CD4-positive, alpha-beta T cell treated with Interleukin-21 for 1 hour (primary cell): Measurements from ENCODE around the gene USO1.
"Not testable (repeated sequence)": the region's sequence is repeated elsewhere in the genome, so short reads cannot be mapped to it uniquely, and the experiment has no call there.

Experiments used
- DNase-seq: peaks from one replicate; pipeline ENCODE4 v3.0.0-alpha.2; 2020

The USO1 gene

DNA sequence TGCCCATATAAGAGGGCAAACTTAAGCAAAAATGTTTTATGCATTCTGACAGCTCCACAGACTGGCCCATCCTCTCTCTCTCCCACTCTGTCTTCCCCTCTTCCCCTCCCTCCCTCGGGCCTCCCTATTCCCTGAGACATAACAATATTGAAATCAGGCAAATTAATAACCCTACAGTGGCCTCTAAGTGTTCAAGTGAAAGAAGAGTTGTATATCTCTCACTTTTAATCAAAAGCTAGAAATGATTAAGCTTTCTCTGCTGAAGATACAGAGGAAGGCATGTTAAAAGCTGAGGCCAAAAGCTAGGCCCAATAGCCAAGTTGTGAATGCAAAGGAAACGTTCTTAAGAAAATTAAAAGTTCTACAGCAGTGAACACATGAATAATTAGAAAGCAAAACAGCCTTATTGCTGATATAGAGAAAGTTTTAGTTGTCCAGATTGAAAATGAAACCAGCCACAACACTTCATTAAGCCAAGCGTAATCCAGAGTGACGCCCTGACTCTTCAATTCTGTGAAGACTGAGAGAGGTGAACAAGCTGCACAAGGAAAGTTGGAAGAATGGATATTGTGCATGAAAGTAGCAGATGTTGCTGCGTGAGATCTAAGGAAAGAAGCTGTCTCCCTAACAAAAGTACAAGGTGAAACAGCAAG, 54.9 kb downstream of the USO1 start:
- no peak for DNase-seq

DNA sequence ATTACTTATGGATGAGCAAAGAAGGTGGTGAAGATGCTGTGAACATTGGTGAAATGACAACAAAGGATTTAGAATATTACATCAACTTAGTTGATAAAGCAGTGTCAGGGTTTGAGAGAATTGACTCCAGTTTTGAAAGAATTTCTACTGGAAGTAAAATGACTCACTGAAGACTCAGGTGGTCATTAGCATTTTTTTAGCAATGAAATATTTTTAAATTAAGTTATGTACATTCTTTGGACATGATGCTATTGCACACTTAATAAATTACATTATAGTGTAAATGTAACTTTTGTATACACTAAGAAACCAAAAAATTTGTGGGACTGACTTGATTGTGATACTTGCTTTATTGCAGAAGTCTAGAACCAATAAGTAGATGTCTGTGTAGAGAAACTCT, 56.9 kb downstream of the USO1 start:
- no peak for DNase-seq

DNA sequence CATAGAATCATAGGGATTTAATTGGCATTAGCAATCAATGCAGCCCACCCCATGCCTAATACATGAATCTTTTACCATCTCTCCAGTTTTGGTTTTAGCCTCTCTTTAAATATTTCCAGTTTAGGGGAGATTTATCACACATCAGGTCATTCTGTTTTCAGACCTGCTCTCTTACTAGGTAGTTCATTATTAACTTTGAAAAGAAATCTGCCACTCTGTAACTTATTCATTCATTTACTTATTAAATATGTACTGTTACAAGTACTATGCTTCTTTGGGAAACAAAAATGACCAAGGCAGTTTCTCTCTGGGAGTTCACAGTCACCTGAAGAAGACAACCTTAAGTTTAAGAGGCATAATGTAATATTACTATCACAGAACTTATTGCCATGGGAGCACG, 62.1 kb downstream of the USO1 start:
- no peak for DNase-seq

DNA sequence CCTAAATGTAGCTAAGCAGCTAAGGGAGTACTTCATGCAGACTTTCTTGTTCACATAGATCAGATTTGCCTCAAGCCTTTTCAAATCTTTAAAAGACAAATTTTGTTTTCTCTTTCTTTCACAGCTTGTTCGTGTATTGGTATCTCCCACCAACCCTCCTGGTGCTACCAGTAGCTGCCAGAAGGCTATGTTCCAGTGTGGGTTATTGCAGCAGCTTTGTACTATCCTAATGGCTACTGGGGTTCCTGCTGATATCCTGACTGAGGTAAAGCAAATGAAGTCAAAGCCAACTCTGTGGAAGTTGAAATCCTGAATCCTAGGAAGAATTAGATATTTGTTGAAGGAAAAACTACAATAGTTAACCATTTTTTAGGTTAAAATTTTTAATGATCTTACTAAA, 62.6 kb downstream of the USO1 start:
- DNase-seq = no peak

DNA sequence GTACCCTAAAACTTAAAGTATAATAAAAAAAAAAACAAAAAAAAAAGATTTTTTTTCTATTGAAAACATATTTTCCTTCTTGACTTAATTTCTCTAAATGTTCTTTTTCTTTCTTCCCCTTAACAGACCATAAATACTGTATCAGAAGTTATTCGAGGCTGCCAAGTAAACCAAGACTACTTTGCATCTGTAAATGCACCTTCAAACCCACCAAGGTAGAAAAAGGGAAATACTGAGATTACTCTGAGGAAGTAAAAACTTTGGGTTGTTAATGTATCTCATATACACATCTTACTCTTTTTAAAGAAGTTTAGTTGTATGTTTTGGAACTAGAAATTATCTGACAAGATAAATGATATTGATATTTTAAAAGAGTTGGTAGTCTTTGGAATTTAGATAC, 65.6 kb downstream of the USO1 start:
- no peak for DNase-seq

DNA sequence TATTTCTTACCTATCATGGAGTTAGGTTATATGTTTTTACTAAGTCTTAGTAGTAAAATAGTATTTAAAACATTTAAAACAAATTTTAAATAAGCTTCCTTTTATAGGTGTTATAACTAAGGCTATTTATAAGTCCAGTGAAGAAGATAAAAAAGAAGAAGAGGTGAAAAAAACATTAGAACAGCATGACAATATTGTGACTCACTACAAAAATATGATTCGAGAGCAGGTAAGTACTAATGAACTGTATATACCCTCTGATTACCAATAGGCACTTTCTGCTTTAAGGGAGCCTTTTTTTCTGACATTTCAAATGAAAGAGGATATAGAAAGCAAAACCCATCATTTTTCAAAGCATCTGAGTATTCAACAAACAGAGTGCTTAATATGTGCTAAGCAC, 76.6 kb downstream of the USO1 start:
- DNase-seq = no peak

DNA sequence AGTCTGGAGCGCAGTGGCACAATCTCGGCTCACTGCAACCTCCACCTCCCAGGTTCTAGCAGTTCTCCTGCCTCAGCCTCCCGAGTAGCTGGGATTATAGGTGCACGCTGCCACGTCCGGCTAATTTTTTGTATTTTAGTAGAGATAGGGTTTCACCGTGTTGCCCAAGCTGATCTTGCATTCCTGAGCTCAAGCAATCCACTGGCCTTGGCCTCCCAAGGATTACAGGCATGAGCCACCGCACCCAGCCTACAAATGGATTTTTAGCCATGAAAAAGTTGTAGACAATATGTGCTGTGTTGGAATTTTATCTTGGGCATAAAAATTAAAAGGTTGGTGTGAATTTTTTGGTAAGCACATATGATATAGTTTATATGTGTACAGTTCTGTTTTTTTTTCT, 81.7 kb downstream of the USO1 start:
- DNase-seq = not testable (repeated sequence)

DNA sequence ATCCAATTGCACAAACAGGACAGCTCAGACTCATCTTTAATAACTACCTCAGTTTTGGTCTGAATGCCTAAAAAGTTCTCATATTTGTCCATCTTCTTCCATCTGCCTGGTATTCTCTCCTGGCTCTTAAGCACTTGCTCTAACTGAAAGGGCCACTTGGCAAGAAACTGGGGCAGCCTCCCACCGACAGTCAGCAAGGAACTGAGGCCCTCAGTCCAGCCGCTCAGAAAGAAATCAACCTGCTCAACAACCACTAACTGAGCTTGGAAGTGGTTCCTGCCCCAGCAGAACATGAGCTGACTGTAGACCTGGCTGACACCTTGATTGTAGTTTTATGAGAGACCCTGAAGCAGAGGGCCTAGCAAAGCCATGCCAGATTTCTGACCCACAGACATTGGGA, 93.5 kb downstream of the USO1 start:
- no peak for DNase-seq

DNA sequence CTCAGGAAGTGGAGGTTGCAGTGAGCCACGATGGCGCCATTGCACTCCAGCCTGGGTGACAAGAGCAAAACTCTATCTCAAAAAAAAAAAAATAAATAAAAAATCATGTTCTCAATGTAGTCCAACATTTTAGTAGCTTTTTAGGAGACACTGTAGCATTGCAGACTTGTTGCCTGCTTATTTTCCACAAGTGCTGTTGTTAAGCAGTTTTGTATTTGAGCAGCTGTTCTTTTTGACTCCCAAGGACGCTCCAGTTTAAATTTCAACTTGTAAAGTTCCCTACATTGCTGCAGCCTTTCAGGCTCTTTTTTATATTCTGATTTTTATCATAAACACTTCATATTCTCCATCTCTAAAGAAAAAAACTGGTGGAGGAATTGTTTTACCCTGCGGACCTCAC, 94.7 kb downstream of the USO1 start:
- no peak for DNase-seq

DNA sequence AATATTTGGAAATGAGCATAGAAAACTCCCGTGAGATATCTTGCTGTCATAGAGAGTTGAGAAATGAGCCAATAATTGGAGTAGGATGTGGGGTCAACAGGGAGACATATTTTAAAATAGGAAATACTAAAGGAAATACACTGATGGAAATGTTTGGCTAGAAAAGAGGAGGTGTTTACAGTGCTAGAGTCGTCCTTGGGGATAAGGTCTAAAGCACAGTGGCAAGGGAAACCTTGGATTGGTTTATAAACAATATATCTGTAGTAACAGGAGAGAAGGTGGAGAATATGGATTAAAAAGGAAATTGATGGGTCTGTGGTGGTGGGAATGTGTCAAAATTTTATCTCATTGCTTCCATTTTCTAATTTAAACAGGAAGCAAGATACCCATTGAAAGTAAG, 95.8 kb downstream of the USO1 start:
- no peak for DNase-seq

DNA sequence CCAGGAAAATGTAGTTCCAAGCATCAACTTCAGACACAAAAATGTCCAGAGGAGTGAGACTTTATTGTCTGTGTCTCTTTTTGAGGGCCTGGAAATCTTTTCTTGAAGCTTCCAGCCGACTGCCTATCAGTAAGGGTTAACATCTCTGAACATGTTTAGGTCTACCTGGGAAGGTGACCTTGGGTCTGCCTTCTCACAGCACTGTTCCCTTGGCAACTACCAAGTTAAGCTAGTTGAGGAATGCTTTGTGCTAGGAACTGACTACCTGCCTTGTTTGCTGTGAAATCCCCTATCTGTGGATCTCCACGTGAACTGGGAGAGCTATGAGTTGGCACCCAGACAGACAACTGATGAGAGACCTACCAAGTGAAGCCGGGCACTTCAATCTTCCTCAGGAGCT, 96.3 kb downstream of the USO1 start:
- DNase-seq = no peak

DNA sequence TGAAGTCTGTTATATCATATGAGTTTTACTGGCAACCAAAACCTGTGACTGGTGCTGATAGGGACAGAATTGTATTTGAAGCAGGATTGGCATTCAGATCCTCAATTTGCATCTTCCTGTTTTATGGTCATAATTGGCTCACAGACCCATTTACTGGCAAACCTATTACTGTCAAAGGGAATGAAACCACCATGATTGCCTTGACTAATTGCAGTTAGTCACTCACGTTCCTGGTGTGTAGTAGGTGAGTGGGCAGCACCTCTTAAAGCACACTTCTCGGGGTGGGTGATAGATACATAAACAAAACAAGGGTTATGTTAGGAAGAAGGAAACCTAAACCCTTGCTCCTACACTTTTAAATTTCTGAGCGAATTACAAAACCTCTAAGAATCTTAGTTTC, 96.8 kb downstream of the USO1 start:
- DNase-seq = no peak

DNA sequence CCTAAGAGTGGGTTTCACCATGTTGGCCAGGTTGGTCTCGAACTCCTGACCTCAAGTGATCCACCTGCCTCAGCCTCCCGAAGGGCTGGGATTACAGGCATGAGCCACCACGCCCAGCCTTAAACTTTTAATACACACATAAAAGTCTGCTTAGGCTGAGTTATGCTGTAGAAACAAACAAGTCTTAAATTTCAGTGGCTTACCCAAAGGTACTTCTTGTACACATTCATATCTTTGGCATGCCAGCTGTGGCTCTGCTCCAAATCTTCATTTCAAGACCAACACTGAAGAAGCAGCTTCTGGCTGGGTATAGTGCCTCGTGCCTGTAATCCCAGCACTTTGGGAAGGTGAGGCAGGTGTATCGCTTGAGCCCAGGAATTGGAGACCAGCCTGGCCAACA, 97.6 kb downstream of the USO1 start:
- no peak for DNase-seq

DNA sequence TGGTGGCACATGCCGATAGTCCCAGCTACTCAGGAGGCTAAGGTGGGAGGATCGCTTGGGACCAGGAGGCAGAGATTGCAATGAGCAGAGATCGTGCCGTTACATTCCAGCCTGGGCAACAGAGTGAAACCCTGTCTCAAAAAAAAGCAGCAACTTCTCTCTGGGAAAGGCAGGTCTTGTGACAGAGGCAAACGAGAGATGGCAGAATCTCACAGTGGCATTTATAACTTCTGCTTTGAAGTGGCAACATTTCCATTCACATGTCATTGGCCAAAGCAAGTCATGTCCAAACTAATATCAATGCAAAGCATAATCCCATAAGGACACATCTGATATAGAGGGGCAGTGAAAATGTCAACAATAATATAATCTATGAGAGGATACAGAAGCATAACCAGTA, 98.0 kb downstream of the USO1 start:
- DNase-seq = no peak

DNA sequence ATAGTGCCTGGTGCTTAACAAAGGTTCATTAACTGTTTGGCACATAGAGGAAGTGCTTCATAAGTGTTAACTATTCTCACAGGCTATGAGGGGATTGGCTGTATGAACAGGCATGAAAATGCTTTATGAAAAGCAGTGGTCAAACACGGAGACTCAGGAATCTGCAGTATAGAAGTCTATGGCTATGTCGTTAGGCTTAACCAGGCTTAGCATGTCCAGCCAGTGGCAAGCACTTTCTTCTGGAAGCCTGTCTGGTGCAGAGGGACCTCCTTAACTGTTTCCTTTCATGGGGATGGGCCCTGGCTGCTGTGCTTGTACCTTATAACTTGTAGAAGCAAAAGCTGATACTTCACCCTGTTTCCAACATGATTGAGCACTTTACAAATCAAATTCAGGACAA, 99.4 kb downstream of the USO1 start:
- no peak for DNase-seq

DNA sequence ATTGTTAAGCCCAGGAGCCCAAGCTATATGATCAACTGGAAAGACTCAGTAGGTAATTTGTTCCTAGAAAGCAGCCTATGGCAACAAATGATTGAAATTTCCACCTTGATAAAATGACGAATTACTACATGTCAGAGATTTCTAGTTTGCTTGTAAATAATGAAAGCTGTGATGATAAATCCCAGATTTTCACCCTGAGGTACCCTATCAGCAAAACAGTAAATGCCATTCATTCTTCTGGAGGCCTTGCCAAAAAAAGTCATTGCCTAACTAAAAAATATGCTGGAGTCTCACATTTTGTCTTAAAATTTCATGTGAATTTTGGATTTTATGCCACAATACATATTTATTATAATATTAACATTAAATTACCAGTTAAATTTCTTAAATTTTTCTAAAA, 106.5 kb downstream of the USO1 start:
- no peak for DNase-seq

DNA sequence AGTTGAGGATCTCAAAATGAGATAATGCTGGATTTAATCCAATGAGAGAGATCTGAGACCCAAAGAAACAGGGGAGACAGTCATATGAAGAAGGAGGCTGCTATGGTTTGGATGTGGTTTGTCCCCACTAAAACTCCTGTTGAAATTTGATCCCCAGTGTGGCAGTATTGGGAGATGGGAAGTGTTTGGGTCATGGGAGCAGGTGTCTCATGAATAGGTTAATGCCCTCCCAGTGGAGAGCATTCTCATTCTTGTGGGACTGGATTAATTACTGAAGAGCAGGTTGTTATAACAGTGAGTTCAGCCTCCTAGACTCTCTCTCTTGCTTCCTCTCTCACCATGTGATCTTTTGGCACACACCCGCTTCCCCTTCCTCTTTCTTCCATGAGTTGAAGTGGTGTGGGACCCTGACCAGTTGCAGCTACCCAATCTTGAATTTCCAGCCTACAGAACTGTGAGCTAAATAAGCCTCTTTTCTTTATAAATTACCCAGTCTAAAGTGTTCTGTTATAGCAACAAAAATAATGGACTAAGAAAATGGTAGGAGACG, 107.6 kb downstream of the USO1 start:
- no peak for DNase-seq

DNA sequence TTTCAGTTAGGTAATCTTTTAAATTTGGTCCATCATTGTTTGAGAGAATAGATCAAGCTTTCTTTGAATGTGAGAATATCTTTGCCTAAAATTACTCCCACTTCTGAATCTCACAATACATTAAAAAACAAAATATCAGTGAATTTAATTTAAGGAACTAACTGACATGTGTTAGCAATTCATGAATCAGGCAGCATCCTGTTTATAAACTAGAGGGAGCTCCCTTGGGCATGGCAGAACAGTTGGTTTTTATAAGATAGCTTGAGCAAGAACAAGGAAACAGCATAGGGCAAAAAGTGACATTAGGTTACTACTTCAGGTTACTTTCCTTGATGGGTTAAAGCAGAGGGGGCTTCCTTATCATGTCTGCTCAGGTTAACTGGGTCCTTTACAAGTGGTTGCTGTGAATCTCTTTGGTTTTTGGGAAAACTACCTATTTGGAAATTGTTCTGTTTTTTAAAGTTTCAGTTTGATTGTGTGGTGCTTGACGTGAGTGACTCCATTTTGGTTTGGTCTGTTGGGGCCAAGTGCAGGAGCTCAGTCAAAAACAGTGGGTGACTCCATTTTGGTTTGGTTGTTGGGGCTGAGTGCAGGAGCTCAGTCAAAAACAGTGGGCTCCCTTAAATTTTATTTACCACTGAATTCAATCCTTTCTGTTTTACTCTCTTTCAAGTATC, 109.9 kb downstream of the USO1 start:
- no peak for DNase-seq

DNA sequence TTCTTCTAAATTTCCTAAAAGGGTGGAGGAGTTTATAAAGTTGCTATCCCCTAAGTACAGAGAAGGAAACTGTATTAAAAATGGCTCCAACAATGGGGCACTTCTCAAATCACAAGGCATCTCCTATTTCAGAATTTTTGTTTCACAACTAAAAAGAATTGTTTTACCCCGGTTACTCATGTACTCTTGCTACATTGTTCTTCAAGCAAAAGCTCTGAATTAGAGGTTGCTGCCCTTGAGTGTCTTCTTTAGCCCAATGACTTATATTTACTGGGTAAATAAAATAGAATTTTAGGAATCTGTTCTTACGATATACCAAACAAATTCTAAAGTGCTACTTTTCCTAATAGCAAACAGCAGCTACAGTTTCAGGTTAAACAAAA, 110.4 kb downstream of the USO1 start:
- DNase-seq = no peak

DNA sequence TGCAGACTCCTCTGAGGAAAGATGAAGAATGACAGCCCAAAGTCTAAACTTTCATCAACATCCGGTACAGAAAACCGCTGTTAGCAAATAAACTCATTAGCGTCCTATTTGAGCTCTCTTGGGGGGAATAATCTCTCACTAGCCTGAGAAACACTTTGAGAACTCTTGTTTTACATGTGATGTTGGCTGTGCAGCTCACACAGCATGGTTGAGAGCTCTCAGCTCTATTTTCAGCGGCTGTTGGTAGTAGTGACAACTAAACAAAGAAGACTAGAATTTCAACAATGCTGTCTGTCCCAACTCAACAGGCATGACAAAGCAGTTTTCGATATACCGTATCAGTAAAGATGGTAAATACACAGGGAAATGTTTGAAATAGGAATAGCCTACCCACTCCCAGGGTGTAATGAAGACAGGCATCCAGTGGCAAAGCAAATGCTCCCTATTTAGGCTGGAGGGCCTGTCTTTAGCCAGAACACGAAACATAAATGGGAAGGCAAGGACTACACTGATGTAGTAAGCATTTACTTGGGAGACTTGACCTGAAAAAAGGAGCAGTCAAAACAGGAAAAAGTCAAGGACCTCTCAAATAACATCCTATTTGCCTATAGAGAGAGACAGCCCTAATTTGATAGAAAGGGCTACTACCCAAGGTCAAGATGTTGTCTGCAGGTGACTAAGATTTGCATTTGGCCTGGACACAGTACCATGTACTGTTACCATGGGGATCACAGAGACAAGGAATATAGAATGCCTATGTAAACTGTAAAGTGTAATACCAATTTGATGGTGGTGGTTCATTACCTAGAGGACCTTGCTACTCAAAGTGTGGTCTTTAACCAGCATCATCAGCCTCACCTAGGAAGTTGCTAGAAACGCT, 117.5 kb downstream of the USO1 start:
- no peak for DNase-seq

DNA sequence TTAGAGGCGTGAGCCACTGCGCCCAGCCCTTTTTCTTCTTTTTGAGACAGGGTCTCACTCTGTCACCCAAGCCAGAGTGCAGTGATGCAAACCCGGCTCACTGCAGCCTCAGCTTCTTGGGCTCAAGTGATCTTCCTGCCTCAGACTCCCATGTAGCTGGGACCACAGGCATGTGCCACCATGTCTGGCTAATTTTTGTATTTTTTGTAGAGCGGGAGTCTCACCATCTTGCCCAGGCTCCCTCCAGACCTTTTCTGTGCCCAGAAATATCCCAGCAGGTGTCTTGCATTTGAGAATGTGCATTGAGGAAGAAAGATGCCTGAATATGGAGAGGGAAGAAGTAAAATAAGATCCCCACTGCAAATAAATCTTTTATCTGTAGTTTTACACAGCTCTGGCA, 119.2 kb downstream of the USO1 start:
- DNase-seq = no peak

DNA sequence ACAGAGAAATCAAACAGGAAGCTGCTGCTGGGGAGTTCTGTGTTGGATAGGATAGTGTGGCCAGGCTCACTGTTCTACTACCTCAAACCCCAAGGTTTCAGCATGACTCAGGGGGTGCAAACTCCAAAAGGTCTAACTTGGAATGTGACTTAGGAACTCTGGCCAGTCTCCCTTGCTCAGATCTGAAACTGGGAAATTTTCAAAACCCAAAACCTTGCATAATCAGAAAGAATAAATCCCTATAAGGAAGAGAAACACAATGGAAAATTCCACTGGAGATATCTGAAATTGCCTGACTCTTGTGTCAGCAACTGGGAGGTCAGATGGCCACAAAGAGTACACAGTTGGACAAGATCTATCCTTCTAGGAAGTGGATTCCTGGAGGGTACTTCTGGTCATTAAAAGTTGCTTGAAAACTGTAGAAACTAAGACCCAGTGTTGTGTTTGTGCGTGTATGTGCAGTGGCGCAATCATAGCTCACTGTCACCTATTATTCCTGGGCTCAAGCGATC, 119.8 kb downstream of the USO1 start:
- DNase-seq = no peak

DNA sequence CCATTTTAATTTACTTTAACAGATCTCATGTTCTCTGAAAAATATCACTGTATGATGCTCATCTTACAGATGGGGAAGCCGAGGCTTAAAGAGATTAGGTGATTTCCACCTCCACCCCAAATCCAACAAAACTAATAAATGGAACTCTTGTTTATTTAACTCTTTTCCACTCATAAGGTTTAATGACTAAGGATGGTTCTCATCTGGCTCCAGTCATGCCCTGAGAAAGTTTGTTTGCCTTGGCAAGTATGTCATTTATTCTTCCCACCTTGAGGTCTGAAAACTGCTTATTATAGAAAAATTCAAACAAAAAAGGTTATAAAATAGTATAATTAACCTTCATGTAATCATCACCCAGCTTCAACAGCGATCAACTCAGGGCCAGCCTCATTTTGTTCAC, 121.6 kb downstream of the USO1 start:
- no peak for DNase-seq
